Suprapubic skin (tissue), 4 donors: ENCODE data around the gene SLC25A42. TPM values are rescaled to one million over a fixed set of nuclear protein-coding genes. Genes with fewer than 3 reads are reported as not detected.
A peak's percentile ranks its signal among the peaks of the same experiment; 100 is the strongest.
"Not testable (repeated sequence)": the region's sequence is repeated elsewhere in the genome, so short reads cannot be mapped to it uniquely, and the experiment has no call there.

Source experiments
- DNase-seq, 2 donors: peaks; one replicate each; pipeline ENCODE4 v3.0.0-alpha.2; 2019; ENCODE audit warnings: low spot score in 2 of 2
- H3K27ac ChIP-seq: fragments of 200-600 bp; sonication (generic); one replicate; pipeline ENCODE4 v1.5.1; 2019
- H3K27me3 ChIP-seq: fragments of 200-600 bp; sonication (generic); one replicate; pipeline ENCODE4 v1.5.1; 2019
- H3K36me3 ChIP-seq: fragments of 200-600 bp; sonication (generic); one replicate; pipeline ENCODE4 v1.5.1; 2019
- H3K4me1 ChIP-seq: fragments of 200-600 bp; sonication (generic); one replicate; pipeline ENCODE4 v1.5.1; 2019
- H3K4me3 ChIP-seq: fragments of 200-600 bp; sonication (generic); one replicate; pipeline ENCODE4 v1.5.1; 2019; ENCODE audit warnings: mild to moderate bottlenecking
- H3K9me3 ChIP-seq: fragments of 200-600 bp; sonication (generic); one replicate; pipeline ENCODE4 v1.5.1; 2019
- CTCF ChIP-seq, 2 donors: fragments of 200-600 bp in 1 of 2; fragments of 450-650 bp in 1 of 2; sonication (generic) in 1 of 2; IDR thresholded peaks; one replicate each; pipeline ENCODE4 v1.5.1; 2016 to 2019; ENCODE audit warnings: antibody characterized with exemption in 2 of 2, mild to moderate bottlenecking in 1 of 2, moderate library complexity in 1 of 2
- EP300 ChIP-seq: sonication (generic); formaldehyde crosslinking; IDR thresholded peaks from one replicate; pipeline ENCODE4 v1.6.1; 2017; ENCODE audit warnings: antibody characterized with exemption
- POLR2A ChIP-seq, 2 donors: fragments of 450-650 bp; IDR thresholded peaks; one replicate each; pipeline ENCODE4 v1.6.1; 2017; ENCODE audit warnings: antibody characterized with exemption in 2 of 2, mild to moderate bottlenecking in 2 of 2, moderate library complexity in 2 of 2
- POLR2AphosphoS5 ChIP-seq, 3 donors: sonication (generic); formaldehyde crosslinking; IDR thresholded peaks; one replicate each; pipeline ENCODE4 v1.6.1; 2017; ENCODE audit warnings: antibody characterized with exemption in 3 of 3
- WGBS: methylation state at CpG from one replicate; pipeline ENCODE4 v1.1.5; 2018; 5-methylcytosine and 5-hydroxymethylcytosine counted together
- total RNA-seq, 4 donors: library from RNA; depleted of rRNA; stranded (reverse); fragments of >200 nt; gene quantifications; one replicate each; pipeline ENCODE4 v1.1.0, GENCODE V29; 2016

The SLC25A42 gene
- total RNA-seq, 4 donors from 2014 or later = 4.9 to 14.6 (median 10.6) TPM

GRCh38 chr19:19101540-19101939 is 37.7 kb downstream of the SLC25A42 start:
- WGBS = 96% methylated on average over 8 of the region's 8 CpGs
- no peak for TF ChIP-seq CTCF (IDR thresholded peaks at IDR 0.05)
- TF ChIP-seq POLR2AphosphoS5 (IDR thresholded peaks at IDR 0.05) = no peak
- no peak for TF ChIP-seq EP300
- TF ChIP-seq POLR2A (IDR thresholded peaks at IDR 0.05) = no peak
- H3K9me3 ChIP-seq = no peaks in the 10 kb centered on the region
- no peak overlapping the region for H3K27ac ChIP-seq
- H3K36me3 ChIP-seq = peaks cover 22% of the 10 kb centered on the region
- no peak overlapping the region for H3K4me3 ChIP-seq
- H3K27me3 ChIP-seq = no peaks in the 10 kb centered on the region
- DNase-seq = no peak
- peaks cover 12% of the 10 kb centered on the region for H3K4me1 ChIP-seq

GRCh38 chr19:19102566-19102965 is 38.8 kb downstream of the SLC25A42 start:
- not testable (repeated sequence) for DNase-seq, H3K27ac ChIP-seq, H3K4me3 ChIP-seq, H3K27me3 ChIP-seq, H3K9me3 ChIP-seq
- Histone ChIP-seq H3K36me3 (peaks cover 13% of the 10 kb centered on the region), H3K4me1 (peaks cover 12% of the 10 kb centered on the region)
- WGBS = 94% methylated on average over 10 of the region's 10 CpGs

GRCh38 chr19:19103167-19103566 is 39.4 kb downstream of the SLC25A42 start:
- Histone ChIP-seq H3K9me3 (no peaks in the 10 kb centered on the region), H3K36me3 (peaks cover 9% of the 10 kb centered on the region), H3K27ac (no peak overlapping the region), H3K4me3 (no peak overlapping the region), H3K4me1 (peaks cover 12% of the 10 kb centered on the region), H3K27me3 (no peaks in the 10 kb centered on the region)
- TF ChIP-seq POLR2AphosphoS5 (IDR thresholded peaks at IDR 0.05) = no peak
- TF ChIP-seq POLR2A (IDR thresholded peaks at IDR 0.05) = no peak
- TF ChIP-seq EP300 = no peak
- no peak for TF ChIP-seq CTCF (IDR thresholded peaks at IDR 0.05)
- DNase-seq = no peak
- WGBS = 74% methylated on average over 11 of the region's 11 CpGs

- Histone ChIP-seq H3K27ac (no peak overlapping the region), H3K4me1 (peaks cover 17% of the 10 kb centered on the region), H3K27me3 (no peaks in the 10 kb centered on the region), H3K36me3 (peaks cover 9% of the 10 kb centered on the region), H3K4me3 (peak overlapping the region; percentile 34), H3K9me3 (no peaks in the 10 kb centered on the region)
- no peak for DNase-seq
- WGBS = 23% methylated on average over 16 of the region's 36 CpGs
- no peak for TF ChIP-seq EP300
Observed at GRCh38 chr19:19105365-19106055, 41.7 kb downstream of the SLC25A42 start.

- no peaks in the 10 kb centered on the region for H3K9me3 ChIP-seq
- H3K27ac ChIP-seq = no peak overlapping the region
- H3K36me3 ChIP-seq = peaks cover 6% of the 10 kb centered on the region
- WGBS = 56% methylated on average over 24 of the region's 25 CpGs
- H3K4me3 ChIP-seq = peak overlapping the region; percentile 34
- peaks cover 18% of the 10 kb centered on the region for H3K4me1 ChIP-seq
- no peak for TF ChIP-seq EP300
- no peak for TF ChIP-seq POLR2A (IDR thresholded peaks at IDR 0.05)
- TF ChIP-seq POLR2AphosphoS5 (IDR thresholded peaks at IDR 0.05) = no peak
- no peak for TF ChIP-seq CTCF (IDR thresholded peaks at IDR 0.05)
- H3K27me3 ChIP-seq = no peaks in the 10 kb centered on the region
- DNase-seq = no peak
Observed at GRCh38 chr19:19106056-19106551, 42.3 kb downstream of the SLC25A42 start.

GRCh38 chr19:19106938-19107337 is 43.1 kb downstream of the SLC25A42 start:
- not testable (repeated sequence) for H3K36me3 ChIP-seq, DNase-seq, H3K27ac ChIP-seq, H3K27me3 ChIP-seq, H3K9me3 ChIP-seq, H3K4me3 ChIP-seq
- H3K4me1 ChIP-seq = peaks cover 18% of the 10 kb centered on the region
- WGBS = 93% methylated on average over 7 of the region's 7 CpGs

GRCh38 chr19:19107654-19108053 is 43.9 kb downstream of the SLC25A42 start:
- H3K27ac ChIP-seq = no peak overlapping the region
- no peak for TF ChIP-seq CTCF (IDR thresholded peaks at IDR 0.05)
- TF ChIP-seq EP300 = no peak
- no peak for TF ChIP-seq POLR2A (IDR thresholded peaks at IDR 0.05)
- no peak for TF ChIP-seq POLR2AphosphoS5 (IDR thresholded peaks at IDR 0.05)
- H3K4me3 ChIP-seq = no peak overlapping the region
- H3K4me1 ChIP-seq = peaks cover 18% of the 10 kb centered on the region
- no peaks in the 10 kb centered on the region for H3K36me3 ChIP-seq
- no peaks in the 10 kb centered on the region for H3K27me3 ChIP-seq
- no peak for DNase-seq
- 79% methylated on average over 11 of the region's 11 CpGs for WGBS
- no peaks in the 10 kb centered on the region for H3K9me3 ChIP-seq
